H1 (cell line): ENCODE data around the gene CENPV. TPM values are rescaled to one million over a fixed set of nuclear protein-coding genes. Genes with fewer than 3 reads are reported as not detected.

Experiments
- CTCF ChIA-PET: fragments of 300-600 bp; sonication (Branson Sonifier 250); formaldehyde crosslinking; loops from one replicate; lab custom pipeline; 2021; ENCODE audit not compliant: partially characterized antibody; lab: Charles Lee
- POLR2A ChIA-PET: fragments of 300-600 bp; sonication (Branson Sonifier 250); formaldehyde crosslinking; loops from one replicate; lab custom pipeline; 2021; ENCODE audit warnings: inconsistent platforms; ENCODE audit not compliant: partially characterized antibody; lab: Charles Lee
- DNase-seq, 2 experiments: peaks; one replicate each; pipeline versions ENCODE4 v3.0.0 to v3.0.0-alpha.2; 2010 to 2022; ENCODE audit warnings: low spot score in 2 of 2, low read depth in 1 of 2, mixed read lengths in 1 of 2
- FAIRE-seq: peaks from 2 replicates; lab custom pipeline; 2011; peaks lifted over from hg19 to GRCh38; lab: Jason Lieb, UNC
- H2AFZ ChIP-seq: 2 replicates; pipeline ENCODE4 v1.8.1; 2012; ENCODE audit warnings: low read length, inconsistent platforms
- H2AK5ac ChIP-seq: 2 replicates; pipeline ENCODE4 v1.6.1; 2013; ENCODE audit warnings: low read depth, low read length
- H2BK120ac ChIP-seq: replicated peaks from 2 replicates; pipeline ENCODE3; 2013; ENCODE audit warnings: low read depth, low read length, inconsistent platforms
- H2BK12ac ChIP-seq: 2 replicates; pipeline ENCODE4 v1.6.1; 2013; ENCODE audit warnings: low read depth, low read length
- H2BK15ac ChIP-seq: 2 replicates; pipeline ENCODE4 v1.6.1; 2013; ENCODE audit warnings: low read length
- H2BK20ac ChIP-seq: 2 replicates; pipeline ENCODE4 v1.6.1; 2013; ENCODE audit warnings: low read length
- H2BK5ac ChIP-seq: 2 replicates; pipeline ENCODE4 v1.6.1; 2013; ENCODE audit warnings: low read depth, low read length
- H3K14ac ChIP-seq: 2 replicates; pipeline ENCODE4 v1.6.1; 2013; ENCODE audit warnings: inconsistent platforms; ENCODE audit not compliant: insufficient read length
- H3K18ac ChIP-seq: 2 replicates; pipeline ENCODE4 v1.6.1; 2013; ENCODE audit warnings: low read length; ENCODE audit errors: extremely low read depth
- H3K23ac ChIP-seq: 2 replicates; pipeline ENCODE4 v1.6.1; 2013; ENCODE audit warnings: inconsistent platforms; ENCODE audit not compliant: insufficient read length
- H3K23me2 ChIP-seq: 2 replicates; pipeline ENCODE4 v1.6.1; 2013; ENCODE audit warnings: low read depth, low read length
- H3K27ac ChIP-seq: 2 replicates; pipeline ENCODE4 v1.6.1; 2011; ENCODE audit warnings: low read depth, low read length, inconsistent platforms
- H3K27me3 ChIP-seq, 4 experiments: replicated peaks in 1 of 4; 1 replicate in 1 of 4; 2 replicates in 3 of 4; pipeline versions ENCODE4 v1.6.1 to v1.8.1; 2011 to 2013; ENCODE audit warnings: low read length in 3 of 4, mild to moderate bottlenecking in 3 of 4, inconsistent platforms in 2 of 4, mixed read lengths in 2 of 4, moderate library complexity in 1 of 4; ENCODE audit not compliant: control insufficient read depth in 3 of 4, insufficient read depth in 3 of 4; ENCODE audit errors: extremely low read depth in 1 of 4
- H3K36me3 ChIP-seq, 4 experiments: 2 replicates each; pipeline versions ENCODE4 v1.6.1 to v1.8.1; 2011 to 2013; ENCODE audit warnings: mild to moderate bottlenecking in 4 of 4, low read length in 3 of 4, moderate library complexity in 2 of 4, control low read depth in 1 of 4, inconsistent platforms in 1 of 4; ENCODE audit not compliant: insufficient read depth in 4 of 4, control insufficient read depth in 2 of 4
- H3K4ac ChIP-seq: replicated peaks from 2 replicates; pipeline ENCODE3; 2013; ENCODE audit warnings: low read length, low read depth, mixed read lengths, inconsistent platforms; ENCODE audit not compliant: insufficient read length
- H3K4me1 ChIP-seq, 4 experiments: replicated peaks in 1 of 4; 1 replicate in 1 of 4; 2 replicates in 3 of 4; pipeline versions ENCODE4 v1.6.1 to v1.8.1; 2011 to 2013; ENCODE audit warnings: low read length in 3 of 4, inconsistent platforms in 2 of 4, mixed read lengths in 1 of 4; ENCODE audit not compliant: insufficient read depth in 4 of 4, control insufficient read depth in 3 of 4
- H3K4me2 ChIP-seq, 2 experiments: 2 replicates each; pipeline versions ENCODE4 v1.6.1 to v1.8.1; 2011 to 2013; ENCODE audit warnings: low read depth in 2 of 2, low read length in 2 of 2, control low read depth in 1 of 2, inconsistent platforms in 1 of 2, mild to moderate bottlenecking in 1 of 2; ENCODE audit not compliant: insufficient read depth in 1 of 2
- H3K4me3 ChIP-seq, 4 experiments: fragments of 200-600, 300-600 bp in 1 of 4; sonication (generic), shearing (Covaris generic), sonication (Bioruptor Twin) in 1 of 4; 2 replicates each; pipeline versions ENCODE4 v1.5.1 to v1.8.1; 2011 to 2016; ENCODE audit warnings: low read length in 4 of 4, low read depth in 3 of 4, control low read depth in 2 of 4, inconsistent platforms in 2 of 4, mild to moderate bottlenecking in 2 of 4, mixed read lengths in 1 of 4, moderate library complexity in 1 of 4; ENCODE audit not compliant: insufficient read depth in 2 of 4; ENCODE audit errors: extremely low read depth in 1 of 4
- H3K56ac ChIP-seq: replicated peaks from 2 replicates; pipeline ENCODE3; 2013; ENCODE audit warnings: low read depth, mild to moderate bottlenecking, mixed read lengths, low read length, inconsistent platforms; ENCODE audit not compliant: insufficient read length
- H3K79me1 ChIP-seq: 2 replicates; pipeline ENCODE4 v1.6.1; 2013; ENCODE audit warnings: low read depth, low read length, control low read depth
- H3K79me2 ChIP-seq, 2 experiments: 2 replicates each; pipeline versions ENCODE4 v1.6.1 to v1.8.1; 2012 to 2013; ENCODE audit warnings: low read length in 2 of 2, mild to moderate bottlenecking in 2 of 2, inconsistent platforms in 1 of 2; ENCODE audit not compliant: insufficient read depth in 2 of 2, control insufficient read depth in 1 of 2
- H3K9ac ChIP-seq, 4 experiments: replicated peaks in 1 of 4; 1 replicate in 1 of 4; 2 replicates in 3 of 4; pipeline versions ENCODE4 v1.6.1 to v1.8.1; 2011 to 2013; ENCODE audit warnings: low read depth in 3 of 4, low read length in 3 of 4, control low read depth in 2 of 4, mild to moderate bottlenecking in 2 of 4, moderate library complexity in 2 of 4, inconsistent platforms in 1 of 4; ENCODE audit errors: extremely low read depth in 1 of 4
- H3K9me3 ChIP-seq, 2 experiments: 2 replicates each; pipeline versions ENCODE4 v1.6.1 to v1.8.1; 2012 to 2013; ENCODE audit warnings: mild to moderate bottlenecking in 2 of 2, moderate library complexity in 2 of 2, control low read depth in 1 of 2, inconsistent platforms in 1 of 2, low read depth in 1 of 2, low read length in 1 of 2, mixed read lengths in 1 of 2; ENCODE audit not compliant: insufficient read depth in 2 of 2
- H4K20me1 ChIP-seq, 2 experiments: replicated peaks in 1 of 2; 2 replicates each; pipeline versions ENCODE3 to v1.8.1; 2011 to 2013; ENCODE audit warnings: inconsistent platforms in 2 of 2, low read length in 2 of 2, mild to moderate bottlenecking in 1 of 2; ENCODE audit not compliant: insufficient read depth in 2 of 2, control insufficient read depth in 1 of 2
- H4K5ac ChIP-seq: 2 replicates; pipeline ENCODE4 v1.6.1; 2013; ENCODE audit warnings: low read length, low read depth, mixed read lengths, inconsistent platforms; ENCODE audit not compliant: insufficient read length
- H4K8ac ChIP-seq: 2 replicates; pipeline ENCODE4 v1.8.0; 2013; ENCODE audit warnings: mild to moderate bottlenecking, moderate library complexity, low read length, inconsistent platforms; ENCODE audit not compliant: insufficient read depth; ENCODE audit errors: extremely low read depth
- H4K91ac ChIP-seq: replicated peaks from 2 replicates; pipeline ENCODE3; 2013; ENCODE audit warnings: low read length, mixed read lengths, inconsistent platforms; ENCODE audit not compliant: insufficient read length
- BRCA1 ChIP-seq: IDR thresholded peaks from 2 replicates; pipeline ENCODE4 v1.6.1; 2012; ENCODE audit warnings: low read depth, low read length, improper control_type of control experiment
- TCF12 ChIP-seq: IDR thresholded peaks from 2 replicates; pipeline ENCODE4 v1.6.1; 2011; ENCODE audit warnings: low read depth, mild to moderate bottlenecking, low read length
- WGBS, 2 experiments: shearing (Covaris generic) in 1 of 2; methylation state at CpG; one replicate each; pipeline versions ENCODE4 v1.1.6 to v1.1.7; 2013 to 2015; ENCODE audit warnings: low lambda C conversion rate in 2 of 2, mixed read lengths in 2 of 2, inconsistent platforms in 1 of 2, low coverage in 1 of 2, missing lambda C conversion rate in 1 of 2; ENCODE audit not compliant: insufficient replicate concordance in 2 of 2, insufficient coverage in 1 of 2, insufficient read length in 1 of 2; ENCODE audit errors: extremely low coverage in 1 of 2, missing lambda C conversion rate in 1 of 2; 5-methylcytosine and 5-hydroxymethylcytosine counted together
- long read RNA-seq, 2 experiments: library from RNA in 1 of 2; library from capped mRNA in 1 of 2; stranded (forward); transcript quantifications; one replicate each; pipeline ENCODE4 v2.0.0, GENCODE V29; 2021; ENCODE audit warnings: inconsistent platforms in 1 of 2
- polyA minus RNA-seq, 3 experiments: library from RNA; depleted of rRNA, polyadenylated mRNA; stranded (reverse); fragments of >200 nt; gene quantifications; 1 replicate in 2 of 3; 2 replicates in 1 of 3; pipeline ENCODE4 v1.2.3, GENCODE V29; 2011
- polyA plus RNA-seq, 7 experiments: library from polyadenylated mRNA; depleted of rRNA in 3 of 7; stranded (reverse) in 5 of 7; unstranded in 2 of 7; fragments of >200 nt in 5 of 7; fragments of 200-250 nt in 2 of 7; gene quantifications; 1 replicate in 5 of 7; 2 replicates in 1 of 7; 4 replicates in 1 of 7; pipeline versions ENCODE4 v1.2.1 to v1.2.3, GENCODE V29; 2011 to 2013; ENCODE audit warnings: missing spikeins in 2 of 7, mixed read lengths in 2 of 7
- total RNA-seq: library from RNA; stranded (reverse); fragmentation: NEBNext Ultra II Directional; extraction: Animal tissue kit (Norgen Biotek cat#: 25700); gene quantifications from 2 replicates; pipeline ENCODE4 v1.2.1, GENCODE V29; 2021
- TF ChIP-seq, protein P1 (sequence below), 3 experiments: IDR thresholded peaks; 1 replicate in 2 of 3; 2 replicates in 1 of 3; pipeline versions ENCODE4 v1.5.1 to v1.6.1; 2011; ENCODE audit warnings: low read length in 3 of 3, mild to moderate bottlenecking in 3 of 3, inconsistent platforms in 2 of 3, low read depth in 1 of 3, moderate library complexity in 1 of 3; ENCODE audit not compliant: insufficient read depth in 1 of 3; ENCODE audit errors: control extremely low read depth in 1 of 3

The CENPV gene
- total RNA-seq, result 249 and 255 TPM in 2 replicates
- 241 and 260 TPM in 2 replicates for polyA plus RNA-seq (2011; rRNA removed)
- polyA plus RNA-seq (2011; cell fraction: cytosol; rRNA removed), result 268 TPM
- 164 TPM for polyA plus RNA-seq (2011; cell fraction: nucleus; rRNA removed)
- 226 to 260 TPM (median 247 TPM) in 4 replicates for polyA plus RNA-seq (2012, experiment 1 of 2)
- polyA plus RNA-seq (2012, experiment 2 of 2), result 394 TPM
- 303 TPM for polyA plus RNA-seq (2013, experiment 1 of 2)
- polyA plus RNA-seq (2013, experiment 2 of 2), result 301 TPM
- polyA minus RNA-seq (2011; rRNA and poly(A)+ RNA removed), result 110 and 112 TPM in 2 replicates
- polyA minus RNA-seq (2011; cell fraction: cytosol; rRNA and poly(A)+ RNA removed), result 54.2 TPM
- polyA minus RNA-seq (2011; cell fraction: nucleus; rRNA and poly(A)+ RNA removed), result 63.2 TPM
- long read RNA-seq, experiment 1, transcript CENPV-203 (5 exons, 1,770 nt), result minor isoform, 13 of 263 reads
- long read RNA-seq, experiment 1, transcript CENPV-202 (2 exons, 554 nt), result minor isoform, 6 of 263 reads
- long read RNA-seq, experiment 1, transcript CENPV-201 (5 exons, 1,165 nt), result major isoform, 130 of 263 reads
- long read RNA-seq, experiment 1, transcript CENPV-207 (1 exons, 671 nt), result minor isoform, 7 of 263 reads
- long read RNA-seq, experiment 1, partial matches to known transcripts, result 34 of 263 reads
- long read RNA-seq, experiment 1, other reads (novel, unspliced or antisense), result 72 of 263 reads
- long read RNA-seq, experiment 2, partial matches to known transcripts, result 0 of 4 reads
- long read RNA-seq, experiment 2, other reads (novel, unspliced or antisense), result 3 of 4 reads

DNA sequence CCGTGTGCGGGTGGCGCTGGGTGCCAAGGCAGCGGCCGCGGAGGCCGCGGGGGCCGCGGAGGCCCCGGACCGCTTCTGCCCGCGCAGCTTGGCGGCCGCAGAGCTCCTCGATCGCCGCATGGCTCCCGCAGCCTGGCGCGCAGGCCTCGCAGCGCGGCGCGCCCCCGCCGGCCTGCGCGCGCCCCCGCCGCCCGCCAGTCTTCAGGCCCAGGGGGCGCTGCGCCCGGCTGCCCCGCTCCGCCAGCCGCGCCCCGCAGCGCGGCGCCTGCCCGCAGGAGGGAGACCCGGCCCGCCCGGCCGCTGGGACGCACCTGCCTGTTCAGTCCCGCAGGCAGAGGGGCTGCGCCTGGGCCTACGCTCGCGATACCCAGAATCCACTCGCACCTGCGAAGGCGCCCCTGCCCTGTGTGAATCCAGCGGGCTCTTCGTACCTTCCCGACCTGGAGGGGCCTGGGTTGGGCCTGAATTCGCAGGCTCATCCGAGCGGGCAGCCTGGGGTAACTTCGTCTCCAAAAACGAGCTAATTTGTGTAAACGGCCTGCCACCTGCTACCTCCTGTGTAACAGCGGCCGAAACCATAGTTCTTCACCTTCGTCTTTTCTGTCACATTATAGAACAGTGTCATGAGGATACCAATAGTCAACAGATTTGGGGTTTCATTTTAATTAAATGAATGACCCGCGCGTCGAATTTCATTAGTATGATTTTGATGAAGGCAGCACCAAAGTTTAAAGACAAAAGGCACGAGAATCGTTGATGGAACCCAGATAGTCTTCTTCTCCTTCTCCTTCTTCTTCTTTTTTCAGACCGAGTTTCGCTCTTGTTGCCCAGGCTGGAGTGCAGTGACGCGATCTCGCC is at the start of gene CENPV:
CENPV (minus strand) TSS at position 153 of the 858 bp plus-strand sequence; CDS start at position 120, 33 bp downstream.
- Histone ChIP-seq H3K4me2 (peak within 1 kb of the TSS; percentile 66 to 78), H4K8ac (peak within 1 kb of the TSS; percentile 99), H3K23ac (no peak within 1 kb of the TSS), H3K18ac (peak within 1 kb of the TSS; percentile 62), H3K9ac (peak within 1 kb of the TSS; percentile 91 to 96 (median 92)), H3K56ac (peak within 1 kb of the TSS; percentile 82), H3K14ac (no peak within 1 kb of the TSS), H3K4me3 (peak within 1 kb of the TSS; percentile 78 to 95 (median 86)), H2AFZ (peak within 1 kb of the TSS; percentile 37; the same call in 1 of the 2 replicates), H2BK5ac (peak within 1 kb of the TSS; percentile 83; the same call in 1 of the 2 replicates), H3K4ac (peak within 1 kb of the TSS; percentile 89), H3K36me3 (peaks cover 12 to 15% (median 13%) of the 10 kb centered on the region in 4 experiments), H3K27me3 (no peaks in the 10 kb centered on the region; a peak in 1 of 7 replicates), H3K27ac (peak within 1 kb of the TSS; percentile 55), H4K91ac (peak within 1 kb of the TSS; percentile 74), H3K9me3 (no peaks in the 10 kb centered on the region), H3K79me2 (peaks cover 0 to 34% of the 10 kb centered on the region in 2 experiments; a peak in 2 of 4 replicates), H3K4me1 (0 out of 7 replicates have a peak, but pooled peaks cover 0 to 2% (median 0%) of the 10 kb centered on the region in 4 experiments), H2BK15ac (no peak within 1 kb of the TSS), H3K23me2 (peaks cover 2% of the 10 kb centered on the region; the same call in 1 of the 2 replicates), H2BK12ac (no peak within 1 kb of the TSS), H4K20me1 (peaks cover 0 to 1% of the 10 kb centered on the region in 2 experiments), H3K79me1 (no peaks in the 10 kb centered on the region), H2BK120ac (no peak within 1 kb of the TSS), H2AK5ac (no peak within 1 kb of the TSS), H4K5ac (peak within 1 kb of the TSS; percentile 64), H2BK20ac (no peak within 1 kb of the TSS)
- 22% methylated on average over 64 of the region's 83 CpGs; no CpG with 5 or more reads in 1 of the 2 experiments for WGBS, 2 experiments
- POLR2A ChIA-PET, result interaction anchor here (0.7 to 6.7 kb wide), 21 partner anchors 10 to 138 kb away, joined by 3 to 71 read pairs (median 4); partner anchors contain the start of genes NCOR1, PIGL and UBB
- FAIRE-seq (peak; percentile 24), DNase-seq (peak; percentile 54 to 88)
- CTCF ChIA-PET, result interaction anchor here (0.9 to 5.7 kb wide), 3 partner anchors 11 to 143 kb away, joined by 3 to 44 read pairs (median 5); no protein-coding TSS in a partner anchor
- TF ChIP-seq, protein P1, sequence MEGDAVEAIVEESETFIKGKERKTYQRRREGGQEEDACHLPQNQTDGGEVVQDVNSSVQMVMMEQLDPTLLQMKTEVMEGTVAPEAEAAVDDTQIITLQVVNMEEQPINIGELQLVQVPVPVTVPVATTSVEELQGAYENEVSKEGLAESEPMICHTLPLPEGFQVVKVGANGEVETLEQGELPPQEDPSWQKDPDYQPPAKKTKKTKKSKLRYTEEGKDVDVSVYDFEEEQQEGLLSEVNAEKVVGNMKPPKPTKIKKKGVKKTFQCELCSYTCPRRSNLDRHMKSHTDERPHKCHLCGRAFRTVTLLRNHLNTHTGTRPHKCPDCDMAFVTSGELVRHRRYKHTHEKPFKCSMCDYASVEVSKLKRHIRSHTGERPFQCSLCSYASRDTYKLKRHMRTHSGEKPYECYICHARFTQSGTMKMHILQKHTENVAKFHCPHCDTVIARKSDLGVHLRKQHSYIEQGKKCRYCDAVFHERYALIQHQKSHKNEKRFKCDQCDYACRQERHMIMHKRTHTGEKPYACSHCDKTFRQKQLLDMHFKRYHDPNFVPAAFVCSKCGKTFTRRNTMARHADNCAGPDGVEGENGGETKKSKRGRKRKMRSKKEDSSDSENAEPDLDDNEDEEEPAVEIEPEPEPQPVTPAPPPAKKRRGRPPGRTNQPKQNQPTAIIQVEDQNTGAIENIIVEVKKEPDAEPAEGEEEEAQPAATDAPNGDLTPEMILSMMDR (IDR thresholded peaks at IDR 0.05; ENCODE audit: control extremely low read depth in 1 of 3, insufficient read depth in 1 of 3, low read depth in 1 of 3, low read length in 3 of 3), result peak; percentile 13 to 32 (median 14); a peak in 3 of 4 replicates
- TF ChIP-seq BRCA1, result peak; percentile 84
- TF ChIP-seq TCF12, result no peak
